Retinal pigment epithelial cell (primary cell): Measurements from ENCODE around the gene MYO3A.

Experiments
- DNase-seq: peaks from one replicate; pipeline ENCODE4 v3.0.0-alpha.2; 2010; ENCODE audit warnings: low read depth
- H3K4me3 ChIP-seq: 2 replicates; pipeline ENCODE4 v1.5.1; 2011; ENCODE audit warnings: mild to moderate bottlenecking, low read length, control low read depth, moderate library complexity
- CTCF ChIP-seq: conservative IDR thresholded peaks from 2 replicates; pipeline ENCODE4 v1.5.1; 2011; ENCODE audit warnings: low read depth, low read length, control low read depth, inconsistent platforms

Gene MYO3A

DNA sequence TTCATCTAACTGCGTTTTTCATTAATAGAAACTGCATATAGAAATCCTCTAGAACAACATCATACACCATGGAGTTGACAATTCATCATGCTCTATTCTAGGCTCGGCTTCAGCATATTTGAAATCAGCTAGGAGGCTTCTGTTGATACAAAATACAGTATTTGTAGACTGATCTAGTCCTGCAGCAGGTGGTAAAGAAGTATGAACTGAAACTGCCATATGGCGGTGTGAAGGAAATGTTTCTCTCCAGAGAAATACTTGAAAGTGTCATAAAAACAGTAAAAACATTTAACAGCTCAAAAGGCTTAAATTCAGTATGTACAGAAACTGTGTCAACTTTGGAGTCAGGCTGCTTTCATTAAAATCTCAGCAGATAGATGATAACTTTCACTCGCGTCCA, 32.0 kb upstream of the MYO3A start:
- TF ChIP-seq CTCF = no peak
- H3K4me3 ChIP-seq = no peak overlapping the region
- no peak for DNase-seq

GRCh38 chr10:25907261-25907660, 26.8 kb upstream of the MYO3A start:
- no peak overlapping the region for H3K4me3 ChIP-seq
- DNase-seq = no peak
- no peak for TF ChIP-seq CTCF

- H3K4me3 ChIP-seq = no peak overlapping the region
Measured at GRCh38 chr10:25912866-25913265, 21.2 kb upstream of the MYO3A start.

GRCh38 chr10:25914776-25915175, 19.3 kb upstream of the MYO3A start:
- no peak overlapping the region for H3K4me3 ChIP-seq
- TF ChIP-seq CTCF = no peak
- no peak for DNase-seq

More at GRCh38 chr10:25912866-25913265, 21.2 kb upstream of the MYO3A start:
- TF ChIP-seq CTCF = no peak
- DNase-seq = no peak

DNA sequence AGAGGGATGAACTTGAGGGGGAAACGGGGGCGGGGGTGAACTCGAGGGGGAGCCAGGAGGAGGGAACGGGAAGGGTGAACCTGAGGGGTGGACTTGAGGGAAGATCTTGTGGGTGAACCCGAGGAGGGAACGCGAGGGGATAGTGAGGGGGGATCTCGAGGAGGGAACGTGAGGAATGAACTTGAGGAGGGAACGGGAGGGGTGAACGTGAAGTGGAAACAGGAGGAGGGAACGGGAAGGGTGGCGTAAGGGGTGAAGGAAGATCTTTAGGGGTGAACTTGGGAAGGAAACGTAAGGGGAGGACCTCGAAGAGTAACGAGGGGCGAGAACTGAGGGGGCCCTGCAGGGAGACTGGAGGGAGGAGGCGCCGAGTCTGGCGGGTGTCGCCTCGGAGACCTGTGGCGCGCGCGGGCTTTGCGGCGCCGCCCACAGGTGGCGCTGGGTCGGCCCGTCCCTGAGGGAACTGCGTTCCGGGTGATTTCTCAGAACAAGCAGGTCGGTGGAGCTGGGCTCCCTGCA, 651 bp downstream of the MYO3A start:
- peak overlapping the region; percentile 73 for H3K4me3 ChIP-seq

GRCh38 chr10:25938405-25938804, 4.4 kb downstream of the MYO3A start:
- H3K4me3 ChIP-seq = no peak overlapping the region
- no peak for TF ChIP-seq CTCF
- DNase-seq = no peak

More for the DNA sequence above, 651 bp downstream of the MYO3A start:
- peak; percentile 67 for TF ChIP-seq CTCF
- DNase-seq = no peak

DNA sequence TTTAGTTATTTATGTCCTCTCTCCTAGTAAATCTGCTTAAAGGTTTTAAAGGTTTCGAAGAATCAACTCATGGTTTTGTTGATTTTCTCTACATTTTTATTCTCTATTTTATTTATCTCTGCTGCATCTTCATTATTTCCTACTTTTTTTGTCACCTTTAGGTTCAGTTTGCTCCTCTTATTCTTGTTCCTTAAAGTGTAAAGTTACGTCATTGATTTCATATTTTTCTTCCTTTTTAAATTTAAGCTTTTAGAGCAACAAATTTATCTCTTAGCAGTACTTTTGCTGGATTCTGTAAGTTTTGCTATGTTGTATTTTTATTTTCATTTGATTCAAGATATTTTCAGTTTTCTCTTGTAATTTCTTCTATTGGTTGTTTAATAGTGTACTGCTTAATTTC, 10.7 kb downstream of the MYO3A start:
- no peak for DNase-seq
- TF ChIP-seq CTCF = no peak
- no peak overlapping the region for H3K4me3 ChIP-seq
